Vagina (tissue), 2 donors: ENCODE results near the gene CALHM6.

Experiments
- CTCF ChIP-seq, 3 experiments: fragments of 450-650 bp in 2 of 3; fragments of 200-600 bp in 1 of 3; sonication (generic) in 1 of 3; IDR thresholded peaks; one replicate each; pipeline ENCODE4 v1.5.1; 2017 to 2019; ENCODE audit warnings: antibody characterized with exemption in 3 of 3, mild to moderate bottlenecking in 2 of 3, moderate library complexity in 2 of 3
- POLR2A ChIP-seq, 2 donors: fragments of 450-650 bp; IDR thresholded peaks; one replicate each; pipeline ENCODE4 v1.6.1; 2017; ENCODE audit warnings: antibody characterized with exemption in 2 of 2, mild to moderate bottlenecking in 2 of 2, moderate library complexity in 2 of 2
- POLR2AphosphoS5 ChIP-seq, 2 donors: sonication (generic); formaldehyde crosslinking; IDR thresholded peaks; one replicate each; pipeline ENCODE4 v1.9.0; 2017; ENCODE audit warnings: antibody characterized with exemption in 2 of 2, mild to moderate bottlenecking in 2 of 2, low read depth in 1 of 2; ENCODE audit not compliant: insufficient read depth in 1 of 2

- TF ChIP-seq CTCF (IDR thresholded peaks at IDR 0.05) (no peak), POLR2AphosphoS5 (IDR thresholded peaks at IDR 0.05; ENCODE audit: insufficient read depth in 1 of 2, low read depth in 1 of 2) (no peak), POLR2A (IDR thresholded peaks at IDR 0.05) (no peak)
Observed at GRCh38 chr6:116497113-116497676, 36.0 kb downstream of the CALHM6 start.
